ENCODE results near the gene VTI1A. TPM values are rescaled to one million over a fixed set of nuclear protein-coding genes. Genes with fewer than 3 reads are reported as not detected.

The VTI1A gene
- polyA plus RNA-seq, 1 donor from 2014 or later: 28.7 TPM

DNA sequence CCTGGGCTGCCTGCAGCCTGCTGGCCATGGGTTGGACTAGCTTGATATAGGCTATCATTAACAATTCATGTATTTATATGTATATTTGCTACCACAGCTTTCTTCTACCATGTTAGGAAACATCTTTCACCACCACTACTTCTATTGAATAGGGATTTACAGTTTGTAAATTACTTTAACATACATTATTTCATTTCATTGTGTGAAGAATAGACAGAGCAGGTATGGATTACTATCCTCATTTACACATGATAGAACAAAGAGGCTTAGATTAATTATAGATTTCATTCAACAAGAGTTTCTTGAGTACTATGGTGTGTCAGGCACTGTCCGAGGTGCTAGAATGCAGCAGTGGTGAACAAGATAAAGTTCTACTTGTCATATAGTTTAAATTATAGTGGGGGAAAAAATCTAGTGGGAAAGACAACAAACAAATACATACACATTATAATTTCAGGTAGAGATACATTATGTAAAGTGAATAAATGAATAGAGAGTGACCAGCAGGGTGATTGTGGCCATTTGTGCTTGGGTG, 20.6 kb downstream of the VTI1A start:
- TF ChIP-seq EZH2 (IDR thresholded peaks at IDR 0.05; ENCODE audit: borderline replicate concordance, insufficient read depth, low read length, poor library complexity, severe bottlenecking) (no peak), TAF1 (IDR thresholded peaks at IDR 0.05; ENCODE audit: low read depth) (no peak), MXI1 (conservative IDR thresholded peaks at IDR 0.05; ENCODE audit: poor library complexity, severe bottlenecking) (no peak), EP300 (conservative IDR thresholded peaks at IDR 0.05; ENCODE audit: poor library complexity, severe bottlenecking) (no peak), RAD21 (conservative IDR thresholded peaks at IDR 0.05) (no peak), SMC3 (conservative IDR thresholded peaks at IDR 0.05; ENCODE audit: poor library complexity) (no peak), POLR2AphosphoS5 (IDR thresholded peaks at IDR 0.05) (no peak)
- TF ChIP-seq, protein P1, sequence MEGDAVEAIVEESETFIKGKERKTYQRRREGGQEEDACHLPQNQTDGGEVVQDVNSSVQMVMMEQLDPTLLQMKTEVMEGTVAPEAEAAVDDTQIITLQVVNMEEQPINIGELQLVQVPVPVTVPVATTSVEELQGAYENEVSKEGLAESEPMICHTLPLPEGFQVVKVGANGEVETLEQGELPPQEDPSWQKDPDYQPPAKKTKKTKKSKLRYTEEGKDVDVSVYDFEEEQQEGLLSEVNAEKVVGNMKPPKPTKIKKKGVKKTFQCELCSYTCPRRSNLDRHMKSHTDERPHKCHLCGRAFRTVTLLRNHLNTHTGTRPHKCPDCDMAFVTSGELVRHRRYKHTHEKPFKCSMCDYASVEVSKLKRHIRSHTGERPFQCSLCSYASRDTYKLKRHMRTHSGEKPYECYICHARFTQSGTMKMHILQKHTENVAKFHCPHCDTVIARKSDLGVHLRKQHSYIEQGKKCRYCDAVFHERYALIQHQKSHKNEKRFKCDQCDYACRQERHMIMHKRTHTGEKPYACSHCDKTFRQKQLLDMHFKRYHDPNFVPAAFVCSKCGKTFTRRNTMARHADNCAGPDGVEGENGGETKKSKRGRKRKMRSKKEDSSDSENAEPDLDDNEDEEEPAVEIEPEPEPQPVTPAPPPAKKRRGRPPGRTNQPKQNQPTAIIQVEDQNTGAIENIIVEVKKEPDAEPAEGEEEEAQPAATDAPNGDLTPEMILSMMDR (IDR thresholded peaks at IDR 0.05; ENCODE audit: poor library complexity, severe bottlenecking): no peak
- TF ChIP-seq, protein P2, sequence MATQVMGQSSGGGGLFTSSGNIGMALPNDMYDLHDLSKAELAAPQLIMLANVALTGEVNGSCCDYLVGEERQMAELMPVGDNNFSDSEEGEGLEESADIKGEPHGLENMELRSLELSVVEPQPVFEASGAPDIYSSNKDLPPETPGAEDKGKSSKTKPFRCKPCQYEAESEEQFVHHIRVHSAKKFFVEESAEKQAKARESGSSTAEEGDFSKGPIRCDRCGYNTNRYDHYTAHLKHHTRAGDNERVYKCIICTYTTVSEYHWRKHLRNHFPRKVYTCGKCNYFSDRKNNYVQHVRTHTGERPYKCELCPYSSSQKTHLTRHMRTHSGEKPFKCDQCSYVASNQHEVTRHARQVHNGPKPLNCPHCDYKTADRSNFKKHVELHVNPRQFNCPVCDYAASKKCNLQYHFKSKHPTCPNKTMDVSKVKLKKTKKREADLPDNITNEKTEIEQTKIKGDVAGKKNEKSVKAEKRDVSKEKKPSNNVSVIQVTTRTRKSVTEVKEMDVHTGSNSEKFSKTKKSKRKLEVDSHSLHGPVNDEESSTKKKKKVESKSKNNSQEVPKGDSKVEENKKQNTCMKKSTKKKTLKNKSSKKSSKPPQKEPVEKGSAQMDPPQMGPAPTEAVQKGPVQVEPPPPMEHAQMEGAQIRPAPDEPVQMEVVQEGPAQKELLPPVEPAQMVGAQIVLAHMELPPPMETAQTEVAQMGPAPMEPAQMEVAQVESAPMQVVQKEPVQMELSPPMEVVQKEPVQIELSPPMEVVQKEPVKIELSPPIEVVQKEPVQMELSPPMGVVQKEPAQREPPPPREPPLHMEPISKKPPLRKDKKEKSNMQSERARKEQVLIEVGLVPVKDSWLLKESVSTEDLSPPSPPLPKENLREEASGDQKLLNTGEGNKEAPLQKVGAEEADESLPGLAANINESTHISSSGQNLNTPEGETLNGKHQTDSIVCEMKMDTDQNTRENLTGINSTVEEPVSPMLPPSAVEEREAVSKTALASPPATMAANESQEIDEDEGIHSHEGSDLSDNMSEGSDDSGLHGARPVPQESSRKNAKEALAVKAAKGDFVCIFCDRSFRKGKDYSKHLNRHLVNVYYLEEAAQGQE (IDR thresholded peaks at IDR 0.05; ENCODE audit: borderline replicate concordance): no peak
- Histone ChIP-seq H3K9me3 (ENCODE audit: low read length) (no peaks in the 10 kb centered on the region), H3K27me3 (ENCODE audit: insufficient read depth, low read depth, low read length) (no peaks in the 10 kb centered on the region), H3F3A (ENCODE audit: insufficient read depth, low read length, poor library complexity, severe bottlenecking) (no peaks in the 10 kb centered on the region), H3K4me2 (ENCODE audit: low read length) (no peak overlapping the region), H3K36me3 (ENCODE audit: insufficient read depth, low read length) (peaks cover 13% of the 10 kb centered on the region), H3K9me2 (ENCODE audit: insufficient read depth, low read length) (no peaks in the 10 kb centered on the region), H3K79me2 (replicated peaks; ENCODE audit: insufficient read depth, low read length) (no peaks in the 10 kb centered on the region), H3K27ac (ENCODE audit: low read length) (no peak overlapping the region), H3K9ac (ENCODE audit: low read length) (no peak overlapping the region), H2AFZ (ENCODE audit: low read depth, low read length) (no peak overlapping the region), H3K4me3 (ENCODE audit: low read length) (no peak overlapping the region), H4K20me1 (ENCODE audit: insufficient read depth) (no peaks in the 10 kb centered on the region)

DNA sequence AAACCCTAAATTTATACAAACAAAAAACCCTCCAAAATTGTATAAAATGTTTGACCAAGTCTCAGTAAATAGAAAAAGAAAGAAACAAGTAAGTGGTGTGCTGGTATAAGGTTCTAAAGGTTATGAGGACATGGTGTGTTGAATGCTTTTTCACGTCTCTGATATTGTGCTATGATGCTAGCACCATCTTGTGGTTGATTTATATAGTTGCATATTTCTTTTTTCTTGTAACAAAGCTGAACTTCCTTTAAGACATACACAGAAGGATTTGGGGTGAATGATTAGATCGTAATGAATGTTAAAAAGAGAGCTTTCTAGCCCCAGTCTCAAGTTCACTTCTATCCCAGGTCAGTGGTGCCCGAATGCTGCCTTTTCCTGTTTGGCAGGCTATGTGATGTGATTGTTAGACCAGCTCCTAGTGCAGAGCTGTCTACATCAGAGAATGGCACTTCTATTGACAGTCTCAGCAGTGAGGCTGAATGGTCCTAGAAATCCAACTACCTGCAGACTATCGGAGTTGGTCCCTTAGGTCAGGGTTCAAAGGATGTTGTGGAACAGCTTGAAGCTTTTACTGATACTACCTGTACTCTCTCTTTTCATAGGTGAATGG, 25.0 kb downstream of the VTI1A start:
- Histone ChIP-seq H3K4me3 (ENCODE audit: low read length) (no peak overlapping the region), H3K79me2 (replicated peaks; ENCODE audit: insufficient read depth, low read length) (no peaks in the 10 kb centered on the region), H3K9me3 (ENCODE audit: low read length) (no peaks in the 10 kb centered on the region), H3K27me3 (ENCODE audit: insufficient read depth, low read depth, low read length) (no peaks in the 10 kb centered on the region), H3K9me2 (ENCODE audit: insufficient read depth, low read length) (no peaks in the 10 kb centered on the region), H3K36me3 (ENCODE audit: insufficient read depth, low read length) (no peaks in the 10 kb centered on the region), H3K9ac (ENCODE audit: low read length) (no peak overlapping the region), H3K4me2 (ENCODE audit: low read length) (no peak overlapping the region), H2AFZ (ENCODE audit: low read depth, low read length) (no peak overlapping the region), H3F3A (ENCODE audit: insufficient read depth, low read length, poor library complexity, severe bottlenecking) (no peaks in the 10 kb centered on the region), H4K20me1 (ENCODE audit: insufficient read depth) (no peaks in the 10 kb centered on the region), H3K27ac (ENCODE audit: low read length) (no peak overlapping the region)
- TF ChIP-seq EZH2 (IDR thresholded peaks at IDR 0.05; ENCODE audit: borderline replicate concordance, insufficient read depth, low read length, poor library complexity, severe bottlenecking) (no peak), POLR2AphosphoS5 (IDR thresholded peaks at IDR 0.05) (no peak), RAD21 (conservative IDR thresholded peaks at IDR 0.05) (peak; percentile 80), SMC3 (conservative IDR thresholded peaks at IDR 0.05; ENCODE audit: poor library complexity) (peak; percentile 84), TAF1 (IDR thresholded peaks at IDR 0.05; ENCODE audit: low read depth) (no peak)
- TF ChIP-seq, protein P2 (IDR thresholded peaks at IDR 0.05; ENCODE audit: borderline replicate concordance): no peak
- TF ChIP-seq, protein P1 (IDR thresholded peaks at IDR 0.05; ENCODE audit: poor library complexity, severe bottlenecking): peak; percentile 84
